Central memory CD8-positive, alpha-beta T cell (primary cell): ENCODE data around the gene TMEM163.
"Not testable (repeated sequence)": the region's sequence is repeated elsewhere in the genome, so short reads cannot be mapped to it uniquely, and the experiment has no call there.

Experiments
- ATAC-seq: fragments of 150-1000 bp; cut with Tn5 transposase; replicated peaks from 2 replicates; pipeline ENCODE4 v1.10.0; 2022; ENCODE audit warnings: mild to moderate bottlenecking, moderate FRiP score, moderate number of reproducible peaks; ENCODE audit not compliant: poor library complexity, severe bottlenecking; ENCODE audit errors: extremely low read depth
- DNase-seq, 2 donors: peaks; one replicate each; pipeline ENCODE4 v3.0.0; 2021; ENCODE audit warnings: low spot score in 2 of 2
- H3K27ac Mint-ChIP-seq: one replicate; pipeline ENCODE4 v1.8.0; 2022; ENCODE audit warnings: low read depth, mild to moderate bottlenecking, moderate library complexity, mixed read lengths
- H3K27me3 Mint-ChIP-seq: one replicate; pipeline ENCODE4 v1.8.0; 2022; ENCODE audit warnings: mixed read lengths
- H3K36me3 Mint-ChIP-seq: one replicate; pipeline ENCODE4 v1.8.0; 2022; ENCODE audit warnings: mild to moderate bottlenecking, moderate library complexity, mixed read lengths; ENCODE audit not compliant: insufficient read depth
- H3K4me1 Mint-ChIP-seq: one replicate; pipeline ENCODE4 v1.8.0; 2022; ENCODE audit warnings: mixed read lengths
- H3K4me3 Mint-ChIP-seq: one replicate; pipeline ENCODE4 v1.8.0; 2022; ENCODE audit warnings: mild to moderate bottlenecking, moderate library complexity, mixed read lengths
- H3K9me3 Mint-ChIP-seq: one replicate; pipeline ENCODE4 v1.8.0; 2022; ENCODE audit warnings: mixed read lengths

The TMEM163 gene

DNA sequence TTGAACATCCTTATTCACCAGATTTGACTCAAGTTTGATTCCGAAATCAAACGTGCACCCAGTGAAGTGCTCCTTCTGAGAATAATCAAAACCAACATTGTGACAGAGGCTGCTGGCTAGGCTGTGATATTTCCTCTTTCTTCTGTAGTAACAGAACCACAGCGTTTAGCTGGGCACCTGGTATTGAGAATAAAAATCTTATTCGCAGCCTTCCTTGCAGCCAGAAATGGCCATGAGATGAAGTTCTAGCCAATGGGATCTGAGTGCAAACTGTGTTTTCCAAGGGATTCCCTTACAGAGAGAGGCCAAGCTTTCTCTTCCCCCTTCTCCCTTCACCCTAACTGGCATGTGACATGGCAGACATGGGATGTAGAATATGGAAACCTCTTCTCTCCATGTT lies 51.7 kb downstream of the TMEM163 start:
- H3K9me3 Mint-ChIP-seq, result no peaks in the 10 kb centered on the region
- H3K36me3 Mint-ChIP-seq, result peaks cover 18% of the 10 kb centered on the region
- peak overlapping the region; percentile 66 for H3K4me3 Mint-ChIP-seq
- no peaks in the 10 kb centered on the region for H3K27me3 Mint-ChIP-seq
- ATAC-seq (no peak), DNase-seq (no peak)
- peak overlapping the region; percentile 73 for H3K27ac Mint-ChIP-seq
- peaks cover 85% of the 10 kb centered on the region for H3K4me1 Mint-ChIP-seq

DNA sequence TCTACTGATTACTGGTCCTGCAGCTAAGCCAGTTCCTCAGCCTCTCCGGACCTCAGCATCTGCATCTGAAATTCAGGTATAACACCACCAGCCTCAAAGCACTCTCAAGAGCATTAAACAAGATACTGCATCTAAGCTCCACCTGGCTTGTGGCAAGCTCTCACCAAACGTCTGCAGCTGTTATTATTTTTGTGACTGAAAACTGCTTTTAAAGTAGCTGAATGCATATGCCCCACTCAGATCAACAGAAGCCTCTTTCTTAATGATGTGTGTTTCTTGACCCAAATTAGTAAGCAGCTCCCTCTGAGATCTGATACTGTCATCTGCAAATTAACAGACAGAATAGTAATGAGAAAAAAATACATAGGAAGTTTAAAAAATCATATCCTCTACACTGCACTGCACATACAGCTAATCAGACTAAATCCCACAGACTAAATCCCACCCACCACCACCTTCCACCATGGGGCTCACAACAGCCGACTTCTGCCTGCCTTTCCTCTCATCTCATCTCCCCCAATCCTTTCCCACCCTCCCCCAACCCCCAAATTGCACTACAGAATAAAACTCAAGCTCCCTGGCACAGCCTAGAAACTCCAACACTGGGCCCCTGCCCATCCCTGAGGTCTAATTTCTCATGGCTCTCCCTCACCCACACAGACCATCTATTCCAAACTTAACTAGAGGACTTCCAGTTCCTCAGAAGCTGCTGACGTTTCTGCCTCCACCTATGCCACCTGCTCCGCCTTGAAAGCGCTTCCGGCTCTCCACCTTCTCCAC lies 52.9 kb downstream of the TMEM163 start:
- H3K27me3 Mint-ChIP-seq, result no peaks in the 10 kb centered on the region
- H3K4me3 Mint-ChIP-seq, result peak overlapping the region; percentile 47
- H3K9me3 Mint-ChIP-seq, result no peaks in the 10 kb centered on the region
- peaks cover 17% of the 10 kb centered on the region for H3K36me3 Mint-ChIP-seq
- peak overlapping the region; percentile 73 for H3K27ac Mint-ChIP-seq
- peaks cover 77% of the 10 kb centered on the region for H3K4me1 Mint-ChIP-seq
- DNase-seq (no peak), ATAC-seq (no peak)

DNA sequence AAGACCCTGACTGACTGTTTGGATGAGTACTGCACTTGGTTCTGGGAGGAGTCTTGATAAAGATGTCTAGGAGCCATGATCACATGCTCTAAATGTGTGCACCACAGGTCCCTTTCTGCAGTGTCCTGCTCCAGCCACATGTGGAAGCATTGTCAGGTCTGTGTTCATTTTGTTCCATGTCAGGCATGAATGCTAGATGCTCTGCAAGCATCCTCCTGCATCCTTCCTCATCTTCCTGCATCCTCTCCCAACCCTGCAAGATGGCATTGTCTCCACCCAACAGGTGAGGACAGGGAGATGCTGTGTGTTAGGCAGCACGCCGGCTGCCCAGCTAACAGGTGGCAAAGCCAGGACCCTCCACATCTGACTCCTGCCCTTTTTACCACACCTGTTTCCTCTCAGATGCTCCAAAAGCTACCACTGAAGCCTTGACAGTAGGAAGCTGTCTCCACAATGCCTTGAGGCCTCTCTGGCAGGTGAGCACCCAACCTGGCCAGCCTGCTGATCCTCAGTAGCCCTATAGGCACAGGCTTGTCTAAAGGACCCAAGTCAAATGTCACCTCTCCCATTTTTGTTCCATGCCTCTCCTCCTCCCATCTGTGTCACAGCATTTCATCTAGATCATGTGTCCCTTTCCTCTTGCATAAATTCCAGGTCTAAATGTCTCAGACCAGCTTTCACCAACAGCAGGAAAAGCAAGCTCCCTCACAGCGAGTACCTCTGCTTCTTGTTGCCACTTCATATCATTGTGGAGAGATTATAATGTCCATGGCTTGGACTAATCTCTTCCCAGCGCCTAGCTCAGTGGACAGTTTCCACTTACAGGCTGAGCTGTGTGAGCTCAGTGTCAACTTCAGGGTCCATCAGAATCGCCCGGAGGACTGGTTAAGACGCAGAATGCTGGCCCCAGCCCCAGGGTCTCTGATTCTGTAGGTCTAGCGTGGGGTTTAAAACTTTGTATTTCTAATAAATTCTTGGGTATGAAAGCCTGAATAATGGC lies 55.0 kb downstream of the TMEM163 start:
- Mint-ChIP-seq H3K36me3 (peaks cover 9% of the 10 kb centered on the region), H3K4me1 (peaks cover 70% of the 10 kb centered on the region), H3K27me3 (no peaks in the 10 kb centered on the region), H3K4me3 (peak overlapping the region; percentile 39), H3K9me3 (no peaks in the 10 kb centered on the region), H3K27ac (no peak overlapping the region)
- DNase-seq (no peak), ATAC-seq (no peak)

DNA sequence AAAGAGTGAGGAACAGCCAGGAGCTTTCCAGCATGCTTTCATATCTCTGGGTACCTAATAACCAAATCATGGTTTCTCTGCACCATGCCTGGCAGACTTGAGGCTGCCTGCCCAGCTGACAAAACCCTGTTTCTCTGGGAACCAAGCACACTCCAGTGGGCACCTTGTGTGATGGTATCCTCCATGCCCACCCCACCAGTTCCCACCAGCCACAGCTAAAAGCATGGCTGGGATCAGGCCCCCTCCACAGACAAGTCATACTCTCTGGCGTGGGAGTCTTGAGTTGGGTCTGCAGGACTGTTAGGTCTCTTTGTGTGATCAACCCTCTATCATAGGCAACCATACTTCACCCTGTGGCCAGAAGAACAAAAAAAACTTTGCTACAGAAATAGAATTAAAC lies 56.0 kb downstream of the TMEM163 start:
- H3K9me3 Mint-ChIP-seq, result no peaks in the 10 kb centered on the region
- no peaks in the 10 kb centered on the region for H3K27me3 Mint-ChIP-seq
- H3K4me1 Mint-ChIP-seq, result peaks cover 60% of the 10 kb centered on the region
- no peak for DNase-seq
- no peak for ATAC-seq
- H3K36me3 Mint-ChIP-seq, result peaks cover 7% of the 10 kb centered on the region
- H3K4me3 Mint-ChIP-seq, result no peak overlapping the region
- H3K27ac Mint-ChIP-seq, result no peak overlapping the region

DNA sequence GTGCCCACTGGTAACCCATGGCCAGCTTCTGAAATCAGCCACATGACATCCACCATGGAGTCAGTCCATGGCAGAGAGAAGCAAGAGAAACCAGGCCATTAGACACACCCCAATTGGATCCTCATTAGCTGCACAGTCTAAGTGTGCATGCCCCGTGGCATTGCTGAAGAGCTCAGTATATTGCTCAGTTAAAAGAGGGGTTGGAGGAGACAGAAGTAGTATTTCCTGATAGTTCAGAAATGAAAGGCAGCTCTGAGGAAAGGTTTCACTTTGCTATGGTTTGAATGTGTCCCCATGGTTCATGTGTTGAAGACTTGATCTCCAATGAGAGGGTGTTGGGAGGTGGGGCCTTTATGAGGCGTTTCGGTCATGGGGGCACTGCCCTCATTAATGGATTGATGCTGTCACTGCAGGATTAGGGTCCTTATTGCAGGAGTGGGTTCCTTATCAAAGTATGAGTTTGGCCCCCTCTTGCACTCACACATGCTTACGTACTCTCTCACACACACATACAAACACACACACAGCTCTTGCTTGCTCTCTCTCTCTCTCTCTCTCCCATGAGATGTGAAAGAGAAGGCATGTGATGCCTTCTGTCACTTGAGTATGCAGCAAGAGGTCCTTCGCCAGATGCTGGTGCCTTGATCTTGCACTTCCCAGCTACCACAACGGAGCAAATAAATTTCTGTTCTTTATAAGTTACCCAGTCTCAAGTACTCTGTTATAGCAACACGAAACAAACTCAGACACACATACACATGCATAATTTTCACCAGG lies 58.0 kb downstream of the TMEM163 start:
- no peak overlapping the region for H3K27ac Mint-ChIP-seq
- no peak overlapping the region for H3K4me3 Mint-ChIP-seq

DNA sequence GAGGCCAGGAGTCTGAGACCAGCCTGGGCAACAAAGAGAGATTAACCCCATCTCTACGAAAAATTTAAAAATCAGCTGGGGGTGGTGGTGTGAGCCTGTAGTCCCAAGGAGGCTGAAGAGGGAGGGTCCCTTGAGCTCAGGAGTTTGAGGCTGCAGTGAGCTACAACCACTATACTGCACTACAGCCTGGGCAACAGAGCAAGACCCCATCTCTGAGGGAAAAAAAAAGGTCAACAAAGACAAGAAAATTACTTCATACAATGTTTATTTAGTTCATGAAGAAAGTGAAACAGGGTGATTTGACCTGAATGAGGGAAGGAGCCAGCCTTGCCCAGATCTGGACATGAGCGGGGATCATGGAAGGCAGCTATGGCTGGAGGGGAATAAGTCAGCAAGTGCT lies 59.1 kb downstream of the TMEM163 start:
- Mint-ChIP-seq H3K27me3 (no peaks in the 10 kb centered on the region), H3K27ac (no peak overlapping the region), H3K36me3 (peaks cover 5% of the 10 kb centered on the region), H3K4me3 (no peak overlapping the region), H3K4me1 (peaks cover 29% of the 10 kb centered on the region), H3K9me3 (no peaks in the 10 kb centered on the region)
- ATAC-seq (no peak), DNase-seq (no peak)

More for the DNA sequence above, 58.0 kb downstream of the TMEM163 start:
- ATAC-seq (no peak), DNase-seq (no peak)
- Mint-ChIP-seq H3K27me3 (no peaks in the 10 kb centered on the region), H3K4me1 (peaks cover 40% of the 10 kb centered on the region), H3K9me3 (no peaks in the 10 kb centered on the region), H3K36me3 (peaks cover 5% of the 10 kb centered on the region)

DNA sequence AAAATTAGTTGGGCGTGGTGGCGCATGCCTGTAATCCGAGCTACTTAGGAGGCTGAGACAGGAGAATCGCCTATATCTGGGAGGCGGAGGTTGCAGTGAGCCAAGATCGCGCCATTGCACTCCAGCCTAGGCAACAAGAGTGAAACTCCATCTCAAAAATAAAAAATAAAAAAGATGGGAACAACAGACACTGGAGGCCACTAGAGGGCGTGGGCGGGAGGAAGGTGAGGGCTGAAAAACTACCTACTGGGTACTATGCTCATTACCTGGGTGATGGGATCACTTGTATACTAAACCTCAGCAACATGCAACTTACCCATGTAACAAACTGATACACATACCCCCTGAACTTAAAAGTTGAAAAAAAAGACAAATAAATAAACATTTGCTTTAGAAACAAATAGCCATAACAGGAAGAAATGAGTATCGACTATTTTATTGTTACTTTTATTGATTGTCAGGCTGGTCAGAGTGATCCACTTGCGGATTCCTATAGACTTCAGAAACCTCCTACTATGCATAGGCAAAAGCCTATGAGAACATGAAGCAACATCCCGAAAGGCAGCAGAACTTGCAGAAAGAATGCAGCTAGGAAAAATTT lies 61.0 kb downstream of the TMEM163 start:
- Mint-ChIP-seq H3K36me3 (peaks cover 2% of the 10 kb centered on the region), H3K4me3 (no peak overlapping the region), H3K9me3 (no peaks in the 10 kb centered on the region), H3K27me3 (no peaks in the 10 kb centered on the region), H3K4me1 (peaks cover 18% of the 10 kb centered on the region), H3K27ac (no peak overlapping the region)
- ATAC-seq (no peak), DNase-seq (no peak)

DNA sequence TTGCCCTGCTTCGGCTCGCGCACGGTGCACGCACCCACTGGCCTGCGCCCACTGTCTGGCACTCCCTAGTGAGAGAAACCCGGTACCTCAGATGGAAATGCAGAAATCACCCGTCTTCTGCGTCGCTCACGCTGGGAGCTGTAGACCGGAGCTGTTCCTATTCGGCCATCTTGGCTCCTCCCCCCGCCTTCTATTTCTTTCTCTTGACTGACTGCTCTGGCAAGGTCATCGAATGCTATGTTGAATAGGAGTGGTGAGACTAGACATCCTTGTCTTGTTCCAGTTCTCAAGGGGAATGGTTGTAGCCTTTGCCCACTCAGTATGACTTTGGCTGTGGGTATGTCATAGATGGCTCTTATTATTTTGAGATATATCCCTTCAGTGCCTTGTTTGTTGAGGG lies 62.4 kb downstream of the TMEM163 start:
- H3K27me3 Mint-ChIP-seq, H3K36me3 Mint-ChIP-seq, H3K9me3 Mint-ChIP-seq, H3K27ac Mint-ChIP-seq, DNase-seq, H3K4me3 Mint-ChIP-seq, ATAC-seq: not testable (repeated sequence)
- H3K4me1 Mint-ChIP-seq, result peaks cover 18% of the 10 kb centered on the region

DNA sequence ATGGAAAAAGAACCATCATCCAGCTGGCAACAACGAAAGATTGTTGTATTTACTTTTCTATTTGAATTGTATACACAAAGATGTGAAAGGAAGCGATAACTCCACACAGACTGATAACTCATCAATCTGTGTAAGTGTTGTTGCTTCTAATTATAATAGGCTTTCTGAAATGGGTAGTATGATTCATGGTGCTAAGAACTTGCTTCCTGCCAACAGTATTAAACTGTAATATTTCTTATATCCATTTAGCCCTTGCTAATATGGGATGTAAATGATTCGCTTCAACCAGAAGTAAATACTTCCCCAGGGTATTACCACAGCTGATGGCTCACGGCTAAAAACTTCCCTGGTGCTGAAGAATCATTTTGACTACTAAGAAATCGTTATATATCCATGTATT lies 70.2 kb downstream of the TMEM163 start:
- no peaks in the 10 kb centered on the region for H3K36me3 Mint-ChIP-seq
- H3K27ac Mint-ChIP-seq, result no peak overlapping the region
- no peaks in the 10 kb centered on the region for H3K4me1 Mint-ChIP-seq
- H3K4me3 Mint-ChIP-seq, result no peak overlapping the region
- no peak for ATAC-seq
- no peaks in the 10 kb centered on the region for H3K9me3 Mint-ChIP-seq
- no peak for DNase-seq
- H3K27me3 Mint-ChIP-seq, result no peaks in the 10 kb centered on the region

DNA sequence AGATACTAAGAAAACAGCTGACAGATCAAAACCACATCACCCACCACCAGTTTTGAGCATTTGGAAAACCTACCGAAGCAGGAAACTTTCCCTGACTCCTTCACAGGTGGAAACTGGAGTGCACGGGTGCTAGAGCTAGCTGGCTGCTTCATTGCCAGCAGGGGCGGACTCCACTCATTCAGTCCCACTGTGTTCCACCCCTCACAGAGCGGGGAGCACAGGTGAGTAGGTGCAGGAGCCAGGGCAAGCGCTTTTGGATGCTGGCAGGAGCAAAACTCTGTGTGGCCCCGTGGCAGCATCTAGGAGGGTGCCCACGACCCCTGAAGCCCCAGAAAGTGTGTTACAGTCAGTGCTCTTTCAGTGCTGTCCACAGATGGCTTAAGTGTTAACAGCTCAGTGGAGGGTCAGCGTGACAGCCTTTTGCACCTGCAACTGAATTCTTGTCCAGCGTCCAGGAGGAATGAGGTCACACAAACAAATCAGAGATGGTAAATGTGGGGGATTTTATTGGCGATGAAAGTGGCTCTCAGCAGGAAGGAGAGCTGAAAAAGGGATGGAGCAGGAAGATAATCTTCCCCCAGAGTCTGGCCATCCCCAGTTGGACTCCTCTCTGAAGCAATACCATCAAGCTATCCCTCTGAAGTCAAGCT lies 71.1 kb downstream of the TMEM163 start:
- Mint-ChIP-seq H3K9me3 (no peaks in the 10 kb centered on the region), H3K36me3 (no peaks in the 10 kb centered on the region), H3K4me1 (no peaks in the 10 kb centered on the region), H3K27ac (no peak overlapping the region), H3K27me3 (no peaks in the 10 kb centered on the region), H3K4me3 (no peak overlapping the region)
- ATAC-seq, result no peak
- DNase-seq, result no peak

DNA sequence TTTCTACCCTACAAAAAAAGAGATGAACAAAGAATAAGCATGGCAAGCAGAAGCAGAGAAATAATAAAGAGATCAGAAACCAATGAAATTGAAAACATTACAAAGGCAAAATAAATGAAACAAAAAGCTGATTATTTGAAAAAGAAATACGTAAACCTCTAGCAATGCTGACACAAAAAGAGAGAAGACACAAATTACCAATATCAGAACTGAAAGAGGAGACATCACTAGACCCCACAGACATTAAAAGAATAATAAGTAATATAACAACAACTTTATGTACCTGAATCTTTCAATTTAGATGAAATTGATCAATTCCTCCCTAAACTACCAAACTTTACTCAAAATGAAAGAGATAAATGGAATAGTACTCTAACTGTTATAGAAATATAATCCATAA lies 75.9 kb downstream of the TMEM163 start:
- ATAC-seq, result no peak

More for the DNA sequence above, 75.9 kb downstream of the TMEM163 start:
- H3K4me1 Mint-ChIP-seq, result no peaks in the 10 kb centered on the region
- H3K9me3 Mint-ChIP-seq, result no peaks in the 10 kb centered on the region
- no peak for DNase-seq
- H3K27ac Mint-ChIP-seq, result no peak overlapping the region
- H3K36me3 Mint-ChIP-seq, result no peaks in the 10 kb centered on the region
- H3K27me3 Mint-ChIP-seq, result peaks cover 10% of the 10 kb centered on the region
- H3K4me3 Mint-ChIP-seq, result no peak overlapping the region
